COLO668 (cell line): ENCODE measurements around the gene ABCA4.
"Not testable (repeated sequence)": the region's sequence is repeated elsewhere in the genome, so short reads cannot be mapped to it uniquely, and the experiment has no call there.

Experiments used
- DNase-seq: peaks from one replicate; lab custom pipeline; 2025; ENCODE audit not compliant: unreplicated experiment; lab: John Stamatoyannopoulos, UW

Gene ABCA4

GRCh38 chr1:94120991-94121390 lies at the start of gene ABCA4:
ABCA4 (minus strand) TSS chr1:94121148; CDS start chr1:94121045, 103 bp downstream.
- DNase-seq = no peak

GRCh38 chr1:94169126-94169525 lies 48.2 kb upstream of the ABCA4 start:
- no peak for DNase-seq

- DNase-seq = no peak
Observed at GRCh38 chr1:94165843-94166242, 44.9 kb upstream of the ABCA4 start.

GRCh38 chr1:94164885-94165284 lies 43.9 kb upstream of the ABCA4 start:
- not testable (repeated sequence) for DNase-seq

- not testable (repeated sequence) for DNase-seq
Observed at GRCh38 chr1:94164121-94164520, 43.2 kb upstream of the ABCA4 start.

GRCh38 chr1:94163249-94163648 lies 42.3 kb upstream of the ABCA4 start:
- DNase-seq = not testable (repeated sequence)

GRCh38 chr1:94160811-94161210 lies 39.9 kb upstream of the ABCA4 start:
- no peak for DNase-seq

- no peak for DNase-seq
Observed at GRCh38 chr1:94156096-94156625, 35.2 kb upstream of the ABCA4 start.

GRCh38 chr1:94154989-94155388 lies 34.0 kb upstream of the ABCA4 start:
- no peak for DNase-seq

- no peak for DNase-seq
Observed at GRCh38 chr1:94153133-94153532, 32.2 kb upstream of the ABCA4 start.

- not testable (repeated sequence) for DNase-seq
Observed at GRCh38 chr1:94149166-94149565, 28.2 kb upstream of the ABCA4 start.

- DNase-seq = no peak
Observed at GRCh38 chr1:94146273-94146672, 25.3 kb upstream of the ABCA4 start.

GRCh38 chr1:94144836-94145235 lies 23.9 kb upstream of the ABCA4 start:
- no peak for DNase-seq

- peak; percentile 53 for DNase-seq
Observed at GRCh38 chr1:94143809-94144176, 22.8 kb upstream of the ABCA4 start.

- peak; percentile 28 for DNase-seq
Observed at GRCh38 chr1:94143173-94143808, 22.3 kb upstream of the ABCA4 start.

- DNase-seq = no peak
Observed at GRCh38 chr1:94142583-94142982, 21.6 kb upstream of the ABCA4 start.

GRCh38 chr1:94142022-94142421 lies 21.1 kb upstream of the ABCA4 start:
- no peak for DNase-seq

- DNase-seq = no peak
Observed at GRCh38 chr1:94132111-94132510, 11.2 kb upstream of the ABCA4 start.

GRCh38 chr1:94130851-94131595 lies 10.1 kb upstream of the ABCA4 start:
- no peak for DNase-seq

GRCh38 chr1:94126651-94127050 lies 5.7 kb upstream of the ABCA4 start:
- no peak for DNase-seq

- DNase-seq = peak; percentile 51
Observed at GRCh38 chr1:94125551-94126514, 4.9 kb upstream of the ABCA4 start.
